Esophagus squamous epithelium (tissue), 5 donors: ENCODE results near the gene HHIPL1. TPM values are rescaled to one million over a fixed set of nuclear protein-coding genes. Genes with fewer than 3 reads are reported as not detected.

Experiments used
- DNase-seq: peaks from one replicate; lab custom pipeline; 2025; lab: John Stamatoyannopoulos, UW
- H3K27ac ChIP-seq, 4 donors: fragments of 200-600 bp; sonication (generic); one replicate each; pipeline ENCODE4 v1.5.1; 2016 to 2019; ENCODE audit warnings: mild to moderate bottlenecking in 1 of 4
- H3K27me3 ChIP-seq, 4 donors: fragments of 200-600 bp; sonication (generic); 1 replicate in 3 of 4; 2 replicates in 1 of 4; pipeline versions ENCODE4 v1.5.1 to v1.6.0; 2017 to 2021; ENCODE audit warnings: antibody characterized with exemption in 1 of 4
- H3K36me3 ChIP-seq, 3 donors: fragments of 200-600 bp; sonication (generic); one replicate each; pipeline ENCODE4 v1.5.1; 2016 to 2019
- H3K4me1 ChIP-seq, 3 donors: fragments of 200-600 bp; sonication (generic); one replicate each; pipeline ENCODE4 v1.5.1; 2017 to 2019
- H3K4me3 ChIP-seq, 4 donors: fragments of 200-600 bp; sonication (generic); 1 replicate in 3 of 4; 2 replicates in 1 of 4; pipeline ENCODE4 v1.5.1; 2016 to 2019; ENCODE audit warnings: mild to moderate bottlenecking in 2 of 4, moderate library complexity in 1 of 4
- H3K9me3 ChIP-seq, 3 donors: fragments of 200-600 bp; sonication (generic); one replicate each; pipeline ENCODE4 v1.5.1; 2016 to 2019
- POLR2A ChIP-seq, 4 donors: fragments of 450-650 bp; IDR thresholded peaks; one replicate each; pipeline ENCODE4 v1.6.1; 2017; ENCODE audit warnings: antibody characterized with exemption in 4 of 4, mild to moderate bottlenecking in 4 of 4, moderate library complexity in 3 of 4
- WGBS, 2 donors: methylation state at CpG; one replicate each; pipeline ENCODE4 v1.1.5; 2018; 5-methylcytosine and 5-hydroxymethylcytosine counted together
- intact Hi-C: fragments of 100-400 bp; cut with DNase I; formaldehyde crosslinking; loops from one replicate; pipeline ENCODE4 v1.15.0; 2022
- total RNA-seq, 4 donors: library from RNA; depleted of rRNA; stranded (reverse); fragments of >200 nt; gene quantifications; one replicate each; pipeline ENCODE4 v1.1.0, GENCODE V29; 2016
- TF ChIP-seq, protein P1 (sequence below), 6 experiments: fragments of 450-650 bp in 4 of 6; fragments of 200-600 bp in 2 of 6; sonication (generic) in 2 of 6; IDR thresholded peaks; one replicate each; pipeline ENCODE4 v1.5.1; 2016 to 2019; ENCODE audit warnings: antibody characterized with exemption in 6 of 6, mild to moderate bottlenecking in 4 of 6, moderate library complexity in 4 of 6
- donor health status: DM: yes; HTN: yes; CAD: no.

HHIPL1 gene
- total RNA-seq, 4 donors from 2014 or later = 0.22 to 1.3 (median 0.59) TPM; not detected in 1

DNA sequence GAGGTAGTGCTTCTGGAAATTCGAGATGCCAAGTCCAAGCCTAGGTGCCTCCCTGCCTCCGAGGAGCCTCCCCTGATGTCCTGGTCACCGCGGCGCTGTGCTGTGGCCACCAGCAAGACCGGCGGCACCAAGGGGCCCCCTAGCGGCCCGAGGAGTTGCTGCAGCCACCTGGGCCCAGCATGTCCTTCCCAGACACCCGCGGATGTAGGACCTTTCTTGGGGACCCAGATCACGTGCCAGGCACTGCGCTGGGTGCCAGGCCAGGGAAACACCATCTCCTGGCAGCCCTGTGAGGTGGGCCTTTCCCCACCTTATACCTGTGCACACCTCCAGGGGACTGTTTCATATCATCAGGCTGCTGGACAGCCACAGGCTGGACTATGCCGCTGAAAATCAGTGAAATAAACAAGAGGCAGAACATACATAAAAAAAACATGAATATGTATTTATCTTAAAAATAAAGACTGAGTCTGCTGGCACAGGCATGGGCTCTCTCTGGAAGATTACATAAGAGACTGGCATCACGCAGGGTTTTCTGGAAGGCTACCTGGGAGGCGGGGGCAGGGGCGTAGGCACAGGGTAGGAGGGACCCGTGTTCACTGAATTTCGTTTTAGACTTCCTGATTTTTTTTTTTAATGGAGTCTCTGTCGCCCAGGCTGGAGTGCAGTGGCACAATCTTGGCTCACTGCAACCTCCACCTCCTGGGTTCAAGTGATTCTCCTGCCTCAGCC, 15.9 kb upstream of the HHIPL1 start:
- Histone ChIP-seq H3K36me3 (no peaks in the 10 kb centered on the region), H3K4me3 (no peak overlapping the region), H3K4me1 (peaks cover 0 to 36% (median 7%) of the 10 kb centered on the region in 3 donors), H3K9me3 (no peaks in the 10 kb centered on the region), H3K27ac (no peak overlapping the region), H3K27me3 (peaks cover 0 to 3% (median 0%) of the 10 kb centered on the region in 4 donors)
- no peak for DNase-seq
- TF ChIP-seq, protein P1, sequence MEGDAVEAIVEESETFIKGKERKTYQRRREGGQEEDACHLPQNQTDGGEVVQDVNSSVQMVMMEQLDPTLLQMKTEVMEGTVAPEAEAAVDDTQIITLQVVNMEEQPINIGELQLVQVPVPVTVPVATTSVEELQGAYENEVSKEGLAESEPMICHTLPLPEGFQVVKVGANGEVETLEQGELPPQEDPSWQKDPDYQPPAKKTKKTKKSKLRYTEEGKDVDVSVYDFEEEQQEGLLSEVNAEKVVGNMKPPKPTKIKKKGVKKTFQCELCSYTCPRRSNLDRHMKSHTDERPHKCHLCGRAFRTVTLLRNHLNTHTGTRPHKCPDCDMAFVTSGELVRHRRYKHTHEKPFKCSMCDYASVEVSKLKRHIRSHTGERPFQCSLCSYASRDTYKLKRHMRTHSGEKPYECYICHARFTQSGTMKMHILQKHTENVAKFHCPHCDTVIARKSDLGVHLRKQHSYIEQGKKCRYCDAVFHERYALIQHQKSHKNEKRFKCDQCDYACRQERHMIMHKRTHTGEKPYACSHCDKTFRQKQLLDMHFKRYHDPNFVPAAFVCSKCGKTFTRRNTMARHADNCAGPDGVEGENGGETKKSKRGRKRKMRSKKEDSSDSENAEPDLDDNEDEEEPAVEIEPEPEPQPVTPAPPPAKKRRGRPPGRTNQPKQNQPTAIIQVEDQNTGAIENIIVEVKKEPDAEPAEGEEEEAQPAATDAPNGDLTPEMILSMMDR (IDR thresholded peaks at IDR 0.05) = peak; percentile 75 to 99 (median 96)
- no peak for TF ChIP-seq POLR2A (IDR thresholded peaks at IDR 0.05)
- WGBS, 2 donors = 27 to 42% methylated on average over 8 to 11 of the region's 20 CpGs
- intact Hi-C loops = loop anchor here (2.0 kb wide), 1 partner anchor 110 kb away; no protein-coding TSS in a partner anchor

DNA sequence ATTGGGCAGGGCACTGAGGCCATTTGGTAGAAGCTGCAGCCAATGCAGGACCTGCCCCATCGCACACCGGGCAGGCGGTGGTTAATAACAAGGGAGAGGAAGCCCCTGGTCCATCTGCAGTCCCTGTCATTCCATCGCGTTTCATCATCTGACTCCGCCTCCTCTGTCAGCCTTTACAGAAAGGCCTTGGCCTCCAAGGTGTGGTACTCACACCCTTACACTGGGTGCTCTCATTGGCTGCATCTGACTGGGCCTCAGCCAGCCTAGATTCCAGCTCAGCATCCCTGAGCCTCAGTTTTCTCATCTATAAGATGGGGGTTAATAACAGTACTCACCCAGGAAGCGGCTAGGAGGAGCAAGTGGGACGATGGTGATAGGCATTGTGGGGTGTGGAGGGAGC, 14.7 kb upstream of the HHIPL1 start:
- WGBS, 2 donors = 71 to 100% methylated on average over 1 to 2 of the region's 8 CpGs
- peaks cover 0 to 25% (median 7%) of the 10 kb centered on the region in 3 donors for H3K4me1 ChIP-seq
- no peak for DNase-seq
- H3K9me3 ChIP-seq = no peaks in the 10 kb centered on the region
- H3K27me3 ChIP-seq = no peaks in the 10 kb centered on the region
- H3K4me3 ChIP-seq = no peak overlapping the region
- intact Hi-C loops = no loop called here
- H3K27ac ChIP-seq = no peak overlapping the region
- TF ChIP-seq, protein P1 (IDR thresholded peaks at IDR 0.05) = no peak
- no peak for TF ChIP-seq POLR2A (IDR thresholded peaks at IDR 0.05)
- no peaks in the 10 kb centered on the region for H3K36me3 ChIP-seq

DNA sequence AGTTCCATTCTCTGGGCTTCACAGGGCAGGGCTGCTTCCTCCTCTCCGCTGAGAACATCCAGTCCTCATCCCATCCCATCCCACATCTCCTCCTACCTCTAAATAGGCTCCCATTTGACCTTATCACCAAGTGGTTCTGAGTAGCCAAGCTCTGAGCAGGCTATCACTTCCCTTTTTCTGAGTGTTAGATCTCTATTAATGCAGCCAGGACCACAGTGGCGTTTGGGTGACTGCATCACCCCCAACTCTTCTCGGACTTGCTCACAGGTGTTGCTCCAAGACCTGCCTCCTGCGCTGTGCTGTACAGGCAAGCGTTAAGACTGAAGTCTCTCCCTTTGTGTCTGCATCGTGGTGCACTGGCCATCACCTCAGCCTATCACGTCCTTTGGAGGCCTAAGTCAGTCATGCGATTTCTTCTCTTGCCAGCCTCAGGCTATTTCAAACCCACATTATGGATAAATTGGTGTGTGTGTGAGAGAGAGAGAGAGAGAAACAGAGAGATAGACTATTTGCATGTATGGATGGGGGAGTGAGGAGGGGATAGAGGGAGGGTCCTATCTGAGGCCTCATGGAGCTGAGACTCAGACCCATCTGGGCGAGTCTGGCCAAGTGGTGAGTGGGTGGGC, 12.4 kb upstream of the HHIPL1 start:
- no peak overlapping the region for H3K4me3 ChIP-seq
- intact Hi-C loops = no loop called here
- no peak overlapping the region for H3K27ac ChIP-seq
- H3K36me3 ChIP-seq = no peaks in the 10 kb centered on the region
- 87 to 89% methylated on average over 6 to 9 of the region's 9 CpGs for WGBS, 2 donors
- no peaks in the 10 kb centered on the region for H3K9me3 ChIP-seq
- DNase-seq = no peak
- H3K27me3 ChIP-seq = no peaks in the 10 kb centered on the region
- no peak for TF ChIP-seq POLR2A (IDR thresholded peaks at IDR 0.05)
- TF ChIP-seq, protein P1 (IDR thresholded peaks at IDR 0.05) = no peak
- H3K4me1 ChIP-seq = peaks cover 0 to 16% (median 7%) of the 10 kb centered on the region in 3 donors

DNA sequence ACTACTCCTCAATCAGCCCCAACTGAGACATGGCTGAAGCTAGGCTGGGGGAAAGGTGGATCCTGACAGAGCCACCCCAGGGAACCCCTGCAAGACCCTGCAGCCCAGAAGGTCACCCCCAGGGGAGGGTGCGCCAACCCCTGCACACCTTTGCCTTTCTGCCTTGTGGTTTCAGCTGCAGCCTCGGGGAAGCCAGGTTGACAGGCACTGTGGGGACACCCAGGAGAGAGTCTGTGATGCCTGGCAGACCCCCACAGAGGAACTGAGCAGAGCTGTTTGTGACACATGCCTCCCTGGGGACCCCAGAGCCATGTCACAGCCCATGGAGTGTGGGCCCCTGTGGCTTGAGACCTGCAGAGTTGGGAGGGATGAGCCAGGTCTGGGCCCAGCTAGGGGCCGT, 11.8 kb upstream of the HHIPL1 start:
- intact Hi-C loops = no loop called here
- no peak for DNase-seq
- 83% methylated on average over 1 to 3 of the region's 3 CpGs for WGBS, 2 donors
- no peak overlapping the region for H3K4me3 ChIP-seq
- no peaks in the 10 kb centered on the region for H3K9me3 ChIP-seq
- H3K27me3 ChIP-seq = no peaks in the 10 kb centered on the region
- TF ChIP-seq, protein P1 (IDR thresholded peaks at IDR 0.05) = no peak
- TF ChIP-seq POLR2A (IDR thresholded peaks at IDR 0.05) = no peak
- no peak overlapping the region for H3K27ac ChIP-seq
- no peaks in the 10 kb centered on the region for H3K36me3 ChIP-seq
- H3K4me1 ChIP-seq = peaks cover 0 to 12% (median 7%) of the 10 kb centered on the region in 3 donors

DNA sequence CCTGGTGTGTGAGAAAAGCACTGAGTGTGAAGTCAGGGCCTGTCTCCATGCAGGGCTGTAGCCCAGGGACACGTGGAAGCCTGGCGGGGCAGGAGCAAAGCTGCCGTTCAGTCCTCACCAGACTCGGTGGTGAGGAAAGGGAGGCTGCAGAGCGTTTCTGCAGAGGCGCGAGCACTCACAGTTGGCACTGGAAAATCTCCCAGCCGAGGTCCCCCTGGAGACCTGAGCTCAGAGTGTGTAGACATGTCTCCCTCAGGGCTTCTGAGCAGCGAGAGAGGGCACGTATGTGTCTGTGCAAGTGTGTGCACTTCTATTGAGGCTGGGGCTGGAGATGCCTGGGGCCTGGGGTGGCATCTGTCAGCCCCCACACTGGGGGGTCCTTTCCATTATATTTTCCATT, 11.0 kb upstream of the HHIPL1 start:
- Histone ChIP-seq H3K27ac (no peak overlapping the region), H3K36me3 (no peaks in the 10 kb centered on the region), H3K4me1 (peaks cover 0 to 4% (median 2%) of the 10 kb centered on the region in 3 donors), H3K9me3 (no peaks in the 10 kb centered on the region), H3K27me3 (no peaks in the 10 kb centered on the region), H3K4me3 (no peak overlapping the region)
- WGBS, 2 donors = 44 to 66% methylated on average over 4 to 5 of the region's 10 CpGs
- TF ChIP-seq, protein P1 (IDR thresholded peaks at IDR 0.05) = no peak
- no peak for TF ChIP-seq POLR2A (IDR thresholded peaks at IDR 0.05)
- intact Hi-C loops = no loop called here
- no peak for DNase-seq
